Mucosa of descending colon (tissue), 3 donors: ENCODE data around the gene OTOA. TPM values are rescaled to one million over a fixed set of nuclear protein-coding genes. Genes with fewer than 3 reads are reported as not detected.
A peak's percentile ranks its signal among the peaks of the same experiment; 100 is the strongest.
"Not testable (repeated sequence)": the region's sequence is repeated elsewhere in the genome, so short reads cannot be mapped to it uniquely, and the experiment has no call there.

ENCODE experiments used
- ATAC-seq: fragments of 200-7000 bp; cut with Tn5 transposase; one replicate; pipeline ENCODE4 v1.9.1; 2020; ENCODE audit warnings: mild to moderate bottlenecking, moderate library complexity
- DNase-seq, 3 donors: peaks; one replicate each; pipeline ENCODE4 v3.0.0-alpha.2; 2020
- H3K36me3 ChIP-seq: fragments of 200-600 bp; one replicate; pipeline ENCODE4 v1.8.0; 2021; ENCODE audit warnings: low read depth, mild to moderate bottlenecking
- H3K4me1 ChIP-seq: fragments of 200-600 bp; one replicate; pipeline ENCODE4 v1.8.0; 2021; ENCODE audit warnings: low read depth, mild to moderate bottlenecking
- H3K4me3 ChIP-seq: fragments of 200-600 bp; one replicate; pipeline ENCODE4 v1.8.0; 2021; ENCODE audit warnings: mild to moderate bottlenecking
- H3K9me3 ChIP-seq: fragments of 200-600 bp; one replicate; pipeline ENCODE4 v1.8.0; 2021; ENCODE audit warnings: mild to moderate bottlenecking
- intact Hi-C, 2 donors: fragments of 100-400 bp; cut with DNase I in 1 of 2; cut with micrococcal nuclease in 1 of 2; formaldehyde crosslinking; loops; one replicate each; pipeline versions ENCODE4 v1.11.0 to v1.11.1; 2022; cut with DNase I, micrococcal nuclease
- total RNA-seq, 3 donors: library from RNA; stranded (reverse); fragmentation: NEBNext Ultra II Directional in 2 of 3; extraction: Animal tissue kit (Norgen Biotek cat#: 25700) in 2 of 3; gene quantifications; one replicate each; pipeline versions ENCODE4 v1.2.1 to v1.2.4, GENCODE V29; 2021 to 2023
- TF ChIP-seq, protein P1 (sequence below): fragments of 200-600 bp; IDR thresholded peaks from one replicate; pipeline ENCODE4 v1.8.0; 2022; ENCODE audit warnings: antibody characterized with exemption, mild to moderate bottlenecking
- donor health status: DM: no; HTN: no; CAD: no; lungs with moderate emphysema.
- donor health status: DM: no; HTN: no; CAD: no.
- donor health status: DM: no; HTN: yes; CAD: no.

OTOA gene
- total RNA-seq, 3 donors from 2014 or later = 0.14 to 0.36 (median 0.25) TPM

- no peaks in the 10 kb centered on the region for H3K36me3 ChIP-seq
- H3K4me1 ChIP-seq = no peaks in the 10 kb centered on the region
- intact Hi-C loops = no loop called here
- DNase-seq = peak in 2 of 3 donors; percentile 61 to 96
- ATAC-seq = peak; percentile 86
- H3K9me3 ChIP-seq = no peaks in the 10 kb centered on the region
- no peak overlapping the region for H3K4me3 ChIP-seq
- TF ChIP-seq, protein P1, sequence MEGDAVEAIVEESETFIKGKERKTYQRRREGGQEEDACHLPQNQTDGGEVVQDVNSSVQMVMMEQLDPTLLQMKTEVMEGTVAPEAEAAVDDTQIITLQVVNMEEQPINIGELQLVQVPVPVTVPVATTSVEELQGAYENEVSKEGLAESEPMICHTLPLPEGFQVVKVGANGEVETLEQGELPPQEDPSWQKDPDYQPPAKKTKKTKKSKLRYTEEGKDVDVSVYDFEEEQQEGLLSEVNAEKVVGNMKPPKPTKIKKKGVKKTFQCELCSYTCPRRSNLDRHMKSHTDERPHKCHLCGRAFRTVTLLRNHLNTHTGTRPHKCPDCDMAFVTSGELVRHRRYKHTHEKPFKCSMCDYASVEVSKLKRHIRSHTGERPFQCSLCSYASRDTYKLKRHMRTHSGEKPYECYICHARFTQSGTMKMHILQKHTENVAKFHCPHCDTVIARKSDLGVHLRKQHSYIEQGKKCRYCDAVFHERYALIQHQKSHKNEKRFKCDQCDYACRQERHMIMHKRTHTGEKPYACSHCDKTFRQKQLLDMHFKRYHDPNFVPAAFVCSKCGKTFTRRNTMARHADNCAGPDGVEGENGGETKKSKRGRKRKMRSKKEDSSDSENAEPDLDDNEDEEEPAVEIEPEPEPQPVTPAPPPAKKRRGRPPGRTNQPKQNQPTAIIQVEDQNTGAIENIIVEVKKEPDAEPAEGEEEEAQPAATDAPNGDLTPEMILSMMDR = peak; percentile 55
Measured at GRCh38 chr16:21708533-21709115, 44.9 kb downstream of the OTOA start.

GRCh38 chr16:21710938-21711337, 47.2 kb downstream of the OTOA start:
- H3K4me1 ChIP-seq = no peaks in the 10 kb centered on the region
- intact Hi-C loops = no loop called here
- no peak for ATAC-seq
- no peaks in the 10 kb centered on the region for H3K36me3 ChIP-seq
- TF ChIP-seq, protein P1 = no peak
- no peaks in the 10 kb centered on the region for H3K9me3 ChIP-seq
- H3K4me3 ChIP-seq = no peak overlapping the region
- no peak for DNase-seq

DNA sequence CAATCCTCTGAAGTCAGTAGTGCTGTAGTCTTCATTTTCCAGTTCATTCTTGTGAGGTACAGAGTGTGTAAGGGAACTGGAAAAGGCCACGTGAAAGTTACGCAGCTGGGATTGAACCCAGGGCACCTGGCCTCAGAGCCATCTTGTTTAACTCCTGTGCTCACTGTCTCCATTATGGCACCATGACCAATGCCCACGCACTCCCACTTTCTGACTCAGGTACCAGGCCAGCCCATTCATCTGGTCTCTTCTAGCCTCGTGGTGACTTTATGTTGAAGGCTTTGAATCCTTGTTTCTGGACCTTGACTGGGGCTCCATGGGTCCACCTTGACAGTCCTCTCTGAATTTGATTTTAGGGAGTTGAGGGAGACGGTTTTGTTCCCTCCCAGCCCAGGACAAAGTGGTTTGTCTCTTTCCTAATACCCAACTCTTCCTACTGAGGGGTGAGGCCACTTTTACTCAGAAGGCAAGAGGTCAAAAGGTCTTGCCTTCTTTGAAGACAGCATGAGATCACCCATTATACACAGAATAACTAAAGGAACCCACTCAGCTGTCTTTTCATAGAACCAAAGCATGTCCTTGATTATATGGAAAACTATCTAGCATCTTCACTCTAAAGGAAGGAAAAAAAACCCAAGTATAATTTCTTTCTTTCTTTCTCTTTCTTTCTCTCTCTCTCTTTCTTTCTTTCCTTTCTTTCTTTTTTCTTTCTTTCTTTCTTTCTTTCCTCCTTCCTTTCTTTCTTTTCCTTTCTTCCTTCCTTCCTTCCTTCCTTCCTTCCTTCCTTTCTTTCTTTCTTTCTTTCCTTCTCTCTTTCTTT, 50.0 kb downstream of the OTOA start:
- Histone ChIP-seq H3K36me3 (no peaks in the 10 kb centered on the region), H3K9me3 (no peaks in the 10 kb centered on the region), H3K4me1 (no peaks in the 10 kb centered on the region), H3K4me3 (no peak overlapping the region)
- ATAC-seq (no peak), DNase-seq (no peak)
- TF ChIP-seq, protein P1 = no peak
- intact Hi-C loops = no loop called here

DNA sequence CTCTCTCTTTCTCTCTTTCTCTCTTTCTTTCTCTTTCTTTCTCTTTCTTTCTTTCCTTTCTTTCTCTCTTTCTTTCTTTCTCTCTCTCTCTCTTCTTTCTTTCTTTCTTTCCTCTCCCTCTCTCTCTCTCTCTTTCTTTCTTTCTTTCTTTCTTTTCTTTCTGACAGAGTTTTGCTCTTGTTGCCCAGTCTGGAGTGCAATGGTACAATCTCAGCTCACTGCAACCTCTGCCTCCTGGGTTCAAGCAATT, 50.5 kb downstream of the OTOA start:
- H3K9me3 ChIP-seq, H3K4me1 ChIP-seq, H3K36me3 ChIP-seq, intact Hi-C loops, H3K4me3 ChIP-seq, ATAC-seq, DNase-seq: not testable (repeated sequence)

- no peak for DNase-seq
- Histone ChIP-seq H3K4me1 (no peaks in the 10 kb centered on the region), H3K9me3 (no peaks in the 10 kb centered on the region), H3K4me3 (no peak overlapping the region), H3K36me3 (no peaks in the 10 kb centered on the region)
- intact Hi-C loops = no loop called here
- TF ChIP-seq, protein P1 = no peak
- no peak for ATAC-seq
Measured at GRCh38 chr16:21717608-21718007, 53.8 kb downstream of the OTOA start.

DNA sequence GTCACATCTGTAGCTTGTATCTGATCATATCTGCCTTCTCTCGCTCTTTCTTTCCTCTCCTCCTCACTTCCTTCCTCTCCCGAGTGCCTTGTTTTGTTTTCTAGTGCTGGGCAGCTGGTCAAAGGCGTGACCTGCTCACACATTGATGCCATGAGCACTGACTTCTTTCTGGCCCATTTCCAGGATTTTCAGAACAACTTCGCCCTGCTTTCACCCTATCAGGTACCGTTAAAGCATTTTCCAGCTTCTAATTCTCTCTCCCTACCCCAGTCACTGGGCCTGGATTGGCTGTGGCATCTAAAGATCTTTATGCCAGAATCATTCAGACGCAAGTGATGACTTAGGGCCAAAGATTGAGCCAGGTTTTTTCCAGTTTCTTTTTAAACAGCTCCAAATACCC, 55.5 kb downstream of the OTOA start:
- intact Hi-C loops = no loop called here
- Histone ChIP-seq H3K4me3 (no peak overlapping the region), H3K4me1 (no peaks in the 10 kb centered on the region), H3K9me3 (no peaks in the 10 kb centered on the region), H3K36me3 (no peaks in the 10 kb centered on the region)
- ATAC-seq (no peak), DNase-seq (no peak)
- TF ChIP-seq, protein P1 = no peak
